ENCODE measurements around the gene ZNF438.
"Not testable (repeated sequence)": the region's sequence is repeated elsewhere in the genome, so short reads cannot be mapped to it uniquely, and the experiment has no call there.

The ZNF438 gene

GRCh38 chr10:30929901-30930520, 101.7 kb downstream of the ZNF438 start:
- no peak overlapping the region for H3K27ac ChIP-seq

DNA sequence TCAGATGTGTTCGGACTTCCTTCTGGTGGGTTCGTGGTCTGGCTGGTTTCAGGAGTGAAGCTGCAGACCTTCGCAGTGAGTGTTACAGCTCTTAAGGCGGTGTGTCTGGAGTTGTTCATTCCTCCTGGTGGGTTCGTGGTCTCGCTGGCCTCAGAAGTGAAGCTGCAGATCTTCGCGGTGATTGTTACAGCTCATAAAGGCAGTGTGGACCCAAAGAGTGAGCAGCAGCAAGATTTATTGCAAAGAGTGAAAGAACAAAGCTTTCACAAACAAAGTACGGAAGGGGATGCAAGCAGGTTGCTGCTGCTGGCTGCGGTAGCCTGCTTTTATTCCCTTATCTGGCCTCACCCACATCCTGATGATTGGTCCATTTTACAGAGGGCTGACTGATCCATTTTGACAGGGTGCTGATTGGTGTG, 102.3 kb downstream of the ZNF438 start:
- H3K4me3 ChIP-seq, H3K27ac ChIP-seq, H3K4me1 ChIP-seq, H4K20me1 ChIP-seq, H3K4me2 ChIP-seq, H3K9ac ChIP-seq, H3K27me3 ChIP-seq: not testable (repeated sequence)
- H3K9me3 ChIP-seq (replicated peaks in 1 of 11), result peaks cover 14 to 29% (median 19%) of the 10 kb centered on the region in 11 experiments
- peaks cover 0 to 37% (median 2%) of the 10 kb centered on the region in 11 experiments; a peak in 11 of 22 replicates for H3K36me3 ChIP-seq

More at GRCh38 chr10:30929901-30930520, 101.7 kb downstream of the ZNF438 start:
- Histone ChIP-seq H3K9me3 (replicated peaks in 1 of 11) (peaks cover 7 to 22% (median 12%) of the 10 kb centered on the region in 11 experiments), H3K9ac (no peak overlapping the region), H3K4me1 (0 out of 20 replicates have a peak, but pooled peaks cover 0 to 6% (median 0%) of the 10 kb centered on the region in 10 experiments), H3K4me2 (no peak overlapping the region), H3K4me3 (no peak overlapping the region), H4K20me1 (no peaks in the 10 kb centered on the region), H3K27me3 (no peaks in the 10 kb centered on the region), H3K36me3 (peaks cover 0 to 35% (median 0%) of the 10 kb centered on the region in 11 experiments; a peak in 5 of 22 replicates)
- no peak for TF ChIP-seq Cebpa-rat (IDR thresholded peaks at IDR 0.05)

DNA sequence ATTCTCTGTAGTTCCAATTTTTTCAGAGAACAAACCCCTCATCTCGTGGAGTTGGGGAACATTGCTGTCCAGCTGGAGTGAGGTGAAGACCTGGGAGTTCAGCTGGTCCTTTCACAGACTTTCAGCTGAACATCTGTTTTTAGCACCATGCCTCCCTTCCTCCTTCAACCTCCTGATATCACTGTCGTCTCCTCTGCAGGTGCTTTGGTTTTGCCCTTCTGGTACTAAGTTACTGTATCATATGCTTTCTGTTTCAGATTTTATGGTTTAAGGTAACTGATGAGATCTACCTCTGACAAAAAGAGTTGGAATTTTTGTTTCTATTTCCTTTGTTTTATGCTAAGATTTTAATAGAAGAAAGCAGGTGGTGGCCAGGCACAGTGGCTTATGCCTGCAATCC, 102.9 kb downstream of the ZNF438 start:
- Histone ChIP-seq H3K4me3 (no peak overlapping the region), H3K9ac (no peak overlapping the region), H4K20me1 (no peaks in the 10 kb centered on the region), H3K27me3 (no peaks in the 10 kb centered on the region), H3K4me2 (no peak overlapping the region), H3K4me1 (0 out of 20 replicates have a peak, but pooled peaks cover 0 to 6% (median 0%) of the 10 kb centered on the region in 10 experiments), H3K9me3 (replicated peaks in 1 of 11) (peaks cover 19 to 35% (median 25%) of the 10 kb centered on the region in 11 experiments), H3K27ac (no peak overlapping the region), H3K36me3 (peaks cover 0 to 42% (median 6%) of the 10 kb centered on the region in 11 experiments; a peak in 12 of 22 replicates)
- no peak for TF ChIP-seq Cebpa-rat (IDR thresholded peaks at IDR 0.05)

DNA sequence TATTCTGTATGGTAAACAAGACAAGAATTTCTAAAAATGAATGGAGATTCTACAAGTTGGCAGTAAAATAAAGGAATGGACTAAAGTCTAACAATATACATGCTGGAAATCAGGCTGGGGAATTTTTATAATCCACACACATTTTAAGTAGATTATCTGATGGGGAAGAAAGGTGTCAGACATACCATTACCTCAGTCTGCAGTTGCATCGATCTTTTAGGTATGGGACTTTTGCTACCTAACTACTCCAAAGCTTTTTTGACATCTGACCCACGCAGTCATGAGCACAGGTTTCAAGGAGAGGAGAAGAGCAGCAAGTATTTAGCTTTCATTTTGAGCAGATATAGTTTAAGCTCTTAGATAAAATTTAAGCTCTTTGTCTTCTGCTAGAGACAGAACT, 113.0 kb downstream of the ZNF438 start:
- H3K9ac ChIP-seq, result no peak overlapping the region
- no peaks in the 10 kb centered on the region for H3K27me3 ChIP-seq
- no peak overlapping the region for H3K4me3 ChIP-seq
- H4K20me1 ChIP-seq, result no peaks in the 10 kb centered on the region
- TF ChIP-seq Cebpa-rat (IDR thresholded peaks at IDR 0.05), result no peak
- no peak overlapping the region for H3K4me2 ChIP-seq
- no peak overlapping the region for H3K27ac ChIP-seq
- H3K4me1 ChIP-seq, result peaks cover 0 to 5% (median 0%) of the 10 kb centered on the region in 10 experiments; a peak in 2 of 20 replicates
- H3K9me3 ChIP-seq (replicated peaks in 1 of 11), result peaks cover 3 to 7% (median 4%) of the 10 kb centered on the region in 11 experiments; a peak in 13 of 22 replicates
- H3K36me3 ChIP-seq, result peaks cover 0 to 8% (median 0%) of the 10 kb centered on the region in 11 experiments; a peak in 2 of 22 replicates

- Histone ChIP-seq H3K4me1 (peaks cover 0 to 5% (median 0%) of the 10 kb centered on the region in 10 experiments; a peak in 2 of 20 replicates), H3K9ac (no peak overlapping the region), H3K27me3 (no peaks in the 10 kb centered on the region), H3K4me3 (no peak overlapping the region), H3K36me3 (no peaks in the 10 kb centered on the region), H4K20me1 (no peaks in the 10 kb centered on the region), H3K4me2 (no peak overlapping the region), H3K27ac (no peak overlapping the region), H3K9me3 (replicated peaks in 1 of 11) (0 out of 22 replicates have a peak, but pooled peaks cover 0 to 2% (median 0%) of the 10 kb centered on the region in 11 experiments)
- no peak for TF ChIP-seq Cebpa-rat (IDR thresholded peaks at IDR 0.05)
Observed at GRCh38 chr10:30917789-30918188, 113.9 kb downstream of the ZNF438 start.

DNA sequence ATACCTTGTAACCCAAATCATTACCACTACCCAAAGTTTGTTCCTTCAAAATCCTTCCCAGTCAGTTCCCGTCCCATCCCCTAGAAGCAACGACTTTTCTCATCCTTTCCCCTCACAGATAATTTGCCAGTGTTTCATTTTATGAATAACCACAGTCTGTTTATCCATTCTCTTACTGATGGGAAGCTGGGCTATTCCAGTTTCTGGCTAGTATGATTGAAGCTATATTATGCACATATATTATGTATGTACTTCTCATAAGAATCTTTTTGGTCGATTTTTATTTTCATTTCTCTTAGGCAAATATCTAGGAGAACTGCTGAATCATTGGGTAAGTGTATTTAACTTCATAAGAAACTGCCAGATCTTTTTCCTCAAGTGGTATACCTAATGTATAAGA, 114.6 kb downstream of the ZNF438 start:
- no peak overlapping the region for H3K4me2 ChIP-seq
- no peaks in the 10 kb centered on the region for H3K27me3 ChIP-seq
- H3K27ac ChIP-seq, result no peak overlapping the region
- no peak for TF ChIP-seq Cebpa-rat (IDR thresholded peaks at IDR 0.05)
- no peaks in the 10 kb centered on the region for H4K20me1 ChIP-seq
- H3K36me3 ChIP-seq, result no peaks in the 10 kb centered on the region
- H3K9ac ChIP-seq, result no peak overlapping the region
- H3K4me3 ChIP-seq, result no peak overlapping the region
- H3K9me3 ChIP-seq (replicated peaks in 1 of 11), result no peaks in the 10 kb centered on the region
- H3K4me1 ChIP-seq, result peaks cover 0 to 5% (median 0%) of the 10 kb centered on the region in 10 experiments; a peak in 2 of 20 replicates

GRCh38 chr10:30915146-30915545, 116.5 kb downstream of the ZNF438 start:
- no peak overlapping the region for H3K4me2 ChIP-seq
- no peak for TF ChIP-seq Cebpa-rat (IDR thresholded peaks at IDR 0.05)
- no peak overlapping the region for H3K9ac ChIP-seq
- H3K27ac ChIP-seq, result no peak overlapping the region
- H3K9me3 ChIP-seq (replicated peaks in 1 of 11), result no peaks in the 10 kb centered on the region
- 0 out of 22 replicates have a peak, but pooled peaks cover 0 to under 1% (median 0%) of the 10 kb centered on the region in 11 experiments for H3K36me3 ChIP-seq
- H3K4me3 ChIP-seq, result no peak overlapping the region
- peaks cover 0 to 7% (median 4%) of the 10 kb centered on the region in 10 experiments; a peak in 7 of 20 replicates for H3K4me1 ChIP-seq
- H3K27me3 ChIP-seq, result no peaks in the 10 kb centered on the region
- no peaks in the 10 kb centered on the region for H4K20me1 ChIP-seq

- Histone ChIP-seq H3K4me1 (peaks cover 0 to 7% (median 4%) of the 10 kb centered on the region in 10 experiments; a peak in 7 of 20 replicates), H3K9ac (no peak overlapping the region), H4K20me1 (no peaks in the 10 kb centered on the region), H3K4me2 (peak overlapping the region in 5 of 11 experiments; percentile 5 to 31 (median 16); a peak in 4 of 22 replicates), H3K4me3 (no peak overlapping the region), H3K27ac (no peak overlapping the region), H3K36me3 (peaks cover 0 to 18% (median 0%) of the 10 kb centered on the region in 11 experiments; a peak in 5 of 22 replicates), H3K27me3 (no peaks in the 10 kb centered on the region), H3K9me3 (replicated peaks in 1 of 11) (no peaks in the 10 kb centered on the region)
- TF ChIP-seq Cebpa-rat (IDR thresholded peaks at IDR 0.05), result no peak
Observed at GRCh38 chr10:30911303-30911863, 120.3 kb downstream of the ZNF438 start.

GRCh38 chr10:30903397-30904138, 128.1 kb downstream of the ZNF438 start:
- no peak overlapping the region for H3K4me2 ChIP-seq
- no peaks in the 10 kb centered on the region for H4K20me1 ChIP-seq
- no peak for TF ChIP-seq Cebpa-rat (IDR thresholded peaks at IDR 0.05)
- peaks cover 0 to 19% (median 10%) of the 10 kb centered on the region in 11 experiments; a peak in 13 of 22 replicates for H3K9me3 ChIP-seq (replicated peaks in 1 of 11)
- H3K4me1 ChIP-seq, result no peaks in the 10 kb centered on the region
- H3K4me3 ChIP-seq, result no peak overlapping the region
- H3K9ac ChIP-seq, result no peak overlapping the region
- H3K27me3 ChIP-seq, result no peaks in the 10 kb centered on the region
- H3K36me3 ChIP-seq, result peaks cover 0 to 60% (median 4%) of the 10 kb centered on the region in 11 experiments; a peak in 7 of 22 replicates
- no peak overlapping the region for H3K27ac ChIP-seq

All from BLaER1 treated with 17β-estradiol and CSF1 and Interleukin-3, amounts not matched to agents 10 nM and 100 nM (cell line).